ENCODE results near the gene ART3.

Gene ART3

GRCh38 chr4:76155979-76156378, 81.5 kb downstream of the ART3 start:
- no peak for FAIRE-seq
- TF ChIP-seq CTCF (IDR thresholded peaks at IDR 0.05; ENCODE audit: insufficient read depth, missing control alignments) = no peak
- no peak for DNase-seq (ENCODE audit: insufficient read length, low spot score)

- no peak for FAIRE-seq
- TF ChIP-seq CTCF (IDR thresholded peaks at IDR 0.05; ENCODE audit: insufficient read depth, missing control alignments) = no peak
- no peak for DNase-seq (ENCODE audit: insufficient read length, low spot score)
Measured at GRCh38 chr4:76156635-76157034, 82.1 kb downstream of the ART3 start.

- FAIRE-seq = peak; percentile 6
- no peak for TF ChIP-seq CTCF (IDR thresholded peaks at IDR 0.05; ENCODE audit: insufficient read depth, missing control alignments)
Measured at GRCh38 chr4:76160355-76160754, 85.8 kb downstream of the ART3 start.

More at GRCh38 chr4:76160355-76160754, 85.8 kb downstream of the ART3 start:
- no peak for DNase-seq (ENCODE audit: insufficient read length, low spot score)
